K562 (cell line): Measurements from ENCODE around the gene BTBD2. TPM values are rescaled to one million over a fixed set of nuclear protein-coding genes. Genes with fewer than 3 reads are reported as not detected.

ENCODE experiments used
- ATAC-seq: fragments of 200-7000 bp; cut with Tn5 transposase; 3 replicates; pipeline ENCODE4 v1.9.1; 2020; ENCODE audit warnings: moderate library complexity
- BruUV-seq: library from RNA; stranded (reverse); fragments of 400-500 nt; replicated peaks from 2 replicates; lab custom pipeline; 2021; lab: Mats Ljungman, UMichigan
- CTCF ChIA-PET: fragments of 300-600 bp; formaldehyde crosslinking; extraction: SDS; loops from one replicate; lab custom pipeline; 2021; ENCODE audit warnings: low intra/inter-chr PET ratio; lab: Yijun Ruan, JAX
- POLR2A ChIA-PET: fragments of 300-600, 350-650 bp; sonication (Branson Sonifier 250); formaldehyde crosslinking; extraction: SDS; loops from one replicate; lab custom pipeline; 2021; ENCODE audit warnings: antibody characterized with exemption, inconsistent platforms; lab: Yijun Ruan, JAX
- DNase-seq, 4 experiments: peaks; one replicate each; pipeline versions ENCODE4 v3.0.0 to v3.0.0-alpha.2; 2011 to 2018; ENCODE audit warnings: low spot score in 3 of 4, mixed read lengths in 3 of 4; ENCODE audit errors: extremely low read depth in 1 of 4
- FAIRE-seq: peaks from 2 replicates; lab custom pipeline; 2011; peaks lifted over from hg19 to GRCh38; lab: Jason Lieb, UNC
- H2AFZ ChIP-seq: 2 replicates; pipeline ENCODE4 v1.6.0; 2011; ENCODE audit warnings: low read depth, low read length, control low read depth, inconsistent platforms
- H3K27ac ChIP-seq: fragments of 200-600 bp; 3 replicates; pipeline ENCODE4 v1.8.0; 2011; ENCODE audit warnings: low read depth, mild to moderate bottlenecking, control low read depth, inconsistent platforms, low read length, moderate library complexity, mixed read lengths; ENCODE audit errors: extremely low read depth
- H3K27me3 ChIP-seq, 2 experiments: fragments of 300-600 bp in 1 of 2; 2 replicates in 1 of 2; 3 replicates in 1 of 2; pipeline versions ENCODE4 v1.6.0 to v1.8.0; 2011; ENCODE audit warnings: inconsistent platforms in 2 of 2, low read length in 2 of 2, mild to moderate bottlenecking in 1 of 2, mixed read lengths in 1 of 2, moderate library complexity in 1 of 2; ENCODE audit not compliant: control insufficient read depth in 2 of 2, insufficient read depth in 2 of 2
- H3K36me3 ChIP-seq: fragments of 300-600 bp; 3 replicates; pipeline ENCODE4 v1.8.0; 2011; ENCODE audit warnings: mild to moderate bottlenecking, low read length, inconsistent platforms; ENCODE audit not compliant: control insufficient read depth, insufficient read depth
- H3K4me1 ChIP-seq, 2 experiments: fragments of 200-600 bp in 1 of 2; replicated peaks in 1 of 2; 2 replicates in 1 of 2; 3 replicates in 1 of 2; pipeline versions ENCODE4 v1.5.1 to v1.8.0; 2011; ENCODE audit warnings: inconsistent platforms in 2 of 2, low read length in 2 of 2, mild to moderate bottlenecking in 1 of 2, mixed read lengths in 1 of 2, moderate library complexity in 1 of 2; ENCODE audit not compliant: control insufficient read depth in 2 of 2, insufficient read depth in 2 of 2
- H3K4me2 ChIP-seq: 2 replicates; pipeline ENCODE4 v1.6.1; 2011; ENCODE audit warnings: low read length, control low read depth, inconsistent platforms, mixed read lengths; ENCODE audit not compliant: insufficient read depth
- H3K4me3 ChIP-seq: fragments of 200-600 bp; sonication (generic), shearing (Covaris generic); 2 replicates; pipeline ENCODE4 v1.5.1; 2016; ENCODE audit warnings: control low read depth, inconsistent platforms
- H3K79me2 ChIP-seq: fragments of 200-600 bp; 3 replicates; pipeline ENCODE4 v1.8.0; 2011; ENCODE audit warnings: low read length, inconsistent platforms; ENCODE audit not compliant: control insufficient read depth, insufficient read depth
- H3K9ac ChIP-seq, 2 experiments: 2 replicates each; pipeline versions ENCODE4 v1.6.0 to v1.6.1; 2011; ENCODE audit warnings: low read depth in 2 of 2, low read length in 2 of 2, control low read depth in 1 of 2, inconsistent platforms in 1 of 2, mild to moderate bottlenecking in 1 of 2, mixed read lengths in 1 of 2; ENCODE audit not compliant: insufficient read depth in 1 of 2
- H3K9me1 ChIP-seq: one replicate; pipeline ENCODE4 v1.6.0; 2011; ENCODE audit warnings: inconsistent platforms, mild to moderate bottlenecking, low read length, moderate library complexity; ENCODE audit not compliant: control insufficient read depth, insufficient read depth
- H3K9me3 ChIP-seq: replicated peaks from 2 replicates; pipeline ENCODE4 v1.5.1; 2011; ENCODE audit warnings: low read depth, low read length, inconsistent platforms; ENCODE audit not compliant: control insufficient read depth, insufficient read depth
- H4K20me1 ChIP-seq: replicated peaks from 2 replicates; pipeline ENCODE4 v1.6.1; 2011; ENCODE audit warnings: low read length, inconsistent platforms, mixed read lengths; ENCODE audit not compliant: control insufficient read depth, insufficient read depth
- ELF1 ChIP-seq: fragments of 200-800 bp; sonication (Bioruptor generic); IDR thresholded peaks from 2 replicates; pipeline ENCODE4 v1.6.1; 2016; ENCODE audit warnings: missing genetic modification characterization, missing compliant biosample characterization
- FOS ChIP-seq: IDR thresholded peaks from 3 replicates; pipeline ENCODE4 v1.6.1; 2011; ENCODE audit not compliant: insufficient read length; ENCODE audit errors: extremely low read depth
- FOXP1 ChIP-seq: sonication (generic); formaldehyde crosslinking; IDR thresholded peaks from 2 replicates; pipeline ENCODE4 v1.8.0; 2022; ENCODE audit warnings: mild to moderate bottlenecking, missing genetic modification reagents
- KAT8 ChIP-seq: fragments of 450-650 bp; IDR thresholded peaks from 2 replicates; pipeline ENCODE4 v1.6.1; 2016; ENCODE audit warnings: low read depth, mild to moderate bottlenecking
- KLF16 ChIP-seq: IDR thresholded peaks from 2 replicates; pipeline ENCODE4 v1.6.1; 2016; ENCODE audit warnings: antibody characterized with exemption
- MEIS2 ChIP-seq: fragments of 450-650 bp; IDR thresholded peaks from 2 replicates; pipeline ENCODE4 v1.6.1; 2014; ENCODE audit warnings: mild to moderate bottlenecking; ENCODE audit not compliant: partially characterized antibody
- MTA2 ChIP-seq: fragments of 450-650 bp; IDR thresholded peaks from 2 replicates; pipeline ENCODE4 v1.6.1; 2016; ENCODE audit warnings: low read depth
- MTF1 ChIP-seq: fragments of 250-450 bp; sonication (Bioruptor Pico); IDR thresholded peaks from 2 replicates; pipeline ENCODE4 v1.9.0; 2021; ENCODE audit warnings: moderate library complexity, mild to moderate bottlenecking, inconsistent platforms, borderline replicate concordance
- SAFB ChIP-seq: fragments of 200-400 bp; formaldehyde crosslinking; IDR thresholded peaks from 2 replicates; pipeline ENCODE4 v1.6.1; 2017; ENCODE audit warnings: low read depth, low read length, borderline replicate concordance
- SP2 ChIP-seq: IDR thresholded peaks from 2 replicates; pipeline ENCODE4 v1.6.1; 2011; ENCODE audit warnings: mild to moderate bottlenecking, low read depth, low read length, moderate library complexity; ENCODE audit not compliant: poor library complexity, severe bottlenecking; ENCODE audit errors: extremely low read depth
- SRSF3 ChIP-seq: fragments of 200-400 bp; formaldehyde crosslinking; IDR thresholded peaks from 2 replicates; pipeline ENCODE4 v1.6.1; 2016; ENCODE audit warnings: mild to moderate bottlenecking, low read length, moderate library complexity; ENCODE audit not compliant: insufficient read depth
- ZSCAN29 ChIP-seq: fragments of 450-650 bp; IDR thresholded peaks from 2 replicates; pipeline ENCODE4 v1.6.1; 2017
- WGBS: fragments of 100-300 bp; shearing (Covaris generic); methylation state at CpG from one replicate; pipeline ENCODE4 v1.1.6; 2016; ENCODE audit warnings: low coverage, mixed read lengths; ENCODE audit not compliant: insufficient coverage; ENCODE audit errors: missing lambda C conversion rate; 5-methylcytosine and 5-hydroxymethylcytosine counted together
- in situ Hi-C: fragments of 300-500 bp; cut with MboI; formaldehyde crosslinking; loops from 4 replicates; pipeline ENCODE4 v1.15.0; 2018; ENCODE audit warnings: inconsistent platforms, mixed read lengths
- intact Hi-C: fragments of 100-400 bp; cut with micrococcal nuclease; formaldehyde crosslinking; loops from 2 replicates; pipeline ENCODE4 v1.14.2; 2022
- polyA plus RNA-seq, 8 experiments: library from polyadenylated mRNA; depleted of rRNA in 4 of 8; stranded (reverse) in 5 of 8; unstranded in 3 of 8; fragments of >200 nt; fragmentation: Nextera tagmentation in 2 of 8; fragmentation: Illumina TruSeq in 1 of 8; extraction: Ambion mirVana in 2 of 8; extraction: Trizol in 1 of 8; gene quantifications; 2 replicates each; pipeline versions ENCODE4 v1.2.1 to v1.2.3, GENCODE V29; 2011 to 2014; ENCODE audit warnings: inconsistent platforms in 1 of 8, missing spikeins in 1 of 8
- total RNA-seq, 7 experiments: library from RNA; depleted of rRNA in 6 of 7; stranded (reverse); fragments of >200 nt in 6 of 7; fragmentation: Illumina TruSeq in 2 of 7; extraction: Trizol in 2 of 7; gene quantifications; 2 replicates each; pipeline versions ENCODE4 v1.2.1 to v1.2.3, GENCODE V29; 2011 to 2021; ENCODE audit warnings: low replicate concordance in 1 of 7
- TF ChIP-seq, protein P1 (sequence below): sonication (generic); formaldehyde crosslinking; IDR thresholded peaks from 2 replicates; pipeline ENCODE4 v1.8.0; 2022; ENCODE audit warnings: mild to moderate bottlenecking, missing genetic modification reagents
- TF ChIP-seq, protein P2 (sequence below), 3 experiments: fragments of 200-800 bp in 1 of 3; fragments of 250-450 bp in 1 of 3; fragments of 450-650 bp in 1 of 3; sonication (Bioruptor Pico) in 1 of 3; sonication (Bioruptor generic) in 1 of 3; formaldehyde crosslinking in 1 of 3; IDR thresholded peaks; 2 replicates each; pipeline versions ENCODE4 v1.6.1 to v1.8.0; 2016 to 2022; ENCODE audit warnings: mild to moderate bottlenecking in 2 of 3, missing genetic modification characterization in 2 of 3, missing compliant biosample characterization in 1 of 3, moderate library complexity in 1 of 3
- TF ChIP-seq, protein P3 (sequence below): fragments of 450-650 bp; IDR thresholded peaks from 2 replicates; pipeline ENCODE4 v1.6.1; 2018; ENCODE audit not compliant: partially characterized antibody

The BTBD2 gene
- total and polyA plus RNA-seq, 9 of the 15 experiments (the other 6 are each of a cell fraction or from before 2014, with no cell fraction given) = 0.10 to 15.6 (median 6.9) TPM

DNA sequence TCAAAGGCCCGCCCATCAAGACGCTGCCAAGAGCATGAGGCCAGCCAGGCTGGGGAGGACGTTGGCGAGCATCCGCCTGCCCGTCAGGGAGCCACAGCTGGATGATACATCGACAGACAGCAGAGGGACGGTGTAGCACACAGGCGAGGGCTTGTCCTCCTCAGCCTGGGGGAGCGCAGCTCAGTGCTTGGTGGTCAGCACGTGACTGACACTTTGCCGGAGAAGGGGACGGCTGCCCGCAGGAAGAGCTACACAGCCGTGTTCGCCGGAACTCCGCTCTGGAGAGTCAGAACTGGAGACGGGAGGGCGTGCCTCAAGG is 40.4 kb downstream of the BTBD2 start:
- CTCF ChIA-PET = no interaction called here
- POLR2A ChIA-PET = interaction anchor here (0.6 kb wide), 1 partner anchor 38 kb away, joined by 4 read pairs; no protein-coding TSS in a partner anchor
- ATAC-seq (no peak), FAIRE-seq (no peak), DNase-seq (no peak)
- BruUV-seq = no TSS peak
- H3K9me3 ChIP-seq = no peaks in the 10 kb centered on the region
- peaks cover 71% of the 10 kb centered on the region; the same call in 2 of the 3 replicates for H3K36me3 ChIP-seq
- H4K20me1 ChIP-seq = 0 out of 2 replicates have a peak, but pooled peaks cover 18% of the 10 kb centered on the region
- no peak overlapping the region for H3K4me3 ChIP-seq
- no peaks in the 10 kb centered on the region for H3K9me1 ChIP-seq
- no peaks in the 10 kb centered on the region for H3K27me3 ChIP-seq
- 100% methylated on average over 10 of the region's 20 CpGs for WGBS
- peaks cover 4 to 65% of the 10 kb centered on the region in 2 experiments; a peak in 4 of 5 replicates for H3K4me1 ChIP-seq
- peaks cover 56% of the 10 kb centered on the region for H3K79me2 ChIP-seq
- in situ Hi-C loops = no loop called here
- H3K4me2 ChIP-seq = no peak overlapping the region
- no peak overlapping the region for H2AFZ ChIP-seq
- no peak overlapping the region for H3K27ac ChIP-seq
- intact Hi-C loops = no loop called here
- H3K9ac ChIP-seq = peak overlapping the region in 1 of 2 experiments; percentile 66; a peak in 1 of 4 replicates
- TF ChIP-seq, protein P1, sequence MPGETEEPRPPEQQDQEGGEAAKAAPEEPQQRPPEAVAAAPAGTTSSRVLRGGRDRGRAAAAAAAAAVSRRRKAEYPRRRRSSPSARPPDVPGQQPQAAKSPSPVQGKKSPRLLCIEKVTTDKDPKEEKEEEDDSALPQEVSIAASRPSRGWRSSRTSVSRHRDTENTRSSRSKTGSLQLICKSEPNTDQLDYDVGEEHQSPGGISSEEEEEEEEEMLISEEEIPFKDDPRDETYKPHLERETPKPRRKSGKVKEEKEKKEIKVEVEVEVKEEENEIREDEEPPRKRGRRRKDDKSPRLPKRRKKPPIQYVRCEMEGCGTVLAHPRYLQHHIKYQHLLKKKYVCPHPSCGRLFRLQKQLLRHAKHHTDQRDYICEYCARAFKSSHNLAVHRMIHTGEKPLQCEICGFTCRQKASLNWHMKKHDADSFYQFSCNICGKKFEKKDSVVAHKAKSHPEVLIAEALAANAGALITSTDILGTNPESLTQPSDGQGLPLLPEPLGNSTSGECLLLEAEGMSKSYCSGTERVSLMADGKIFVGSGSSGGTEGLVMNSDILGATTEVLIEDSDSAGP (CRISPR knock-in tag) = no peak
- TF ChIP-seq SAFB (no peak), MTA2 (no peak), ZSCAN29 (no peak), KLF16 (no peak), KAT8 (no peak), MEIS2 (no peak), ELF1 (tag) (no peak), FOXP1 (CRISPR knock-in tag) (no peak), SP2 (no peak), SRSF3 (no peak), FOS (no peak), MTF1 (CRISPR knock-in tag) (no peak)
- TF ChIP-seq, protein P2, sequence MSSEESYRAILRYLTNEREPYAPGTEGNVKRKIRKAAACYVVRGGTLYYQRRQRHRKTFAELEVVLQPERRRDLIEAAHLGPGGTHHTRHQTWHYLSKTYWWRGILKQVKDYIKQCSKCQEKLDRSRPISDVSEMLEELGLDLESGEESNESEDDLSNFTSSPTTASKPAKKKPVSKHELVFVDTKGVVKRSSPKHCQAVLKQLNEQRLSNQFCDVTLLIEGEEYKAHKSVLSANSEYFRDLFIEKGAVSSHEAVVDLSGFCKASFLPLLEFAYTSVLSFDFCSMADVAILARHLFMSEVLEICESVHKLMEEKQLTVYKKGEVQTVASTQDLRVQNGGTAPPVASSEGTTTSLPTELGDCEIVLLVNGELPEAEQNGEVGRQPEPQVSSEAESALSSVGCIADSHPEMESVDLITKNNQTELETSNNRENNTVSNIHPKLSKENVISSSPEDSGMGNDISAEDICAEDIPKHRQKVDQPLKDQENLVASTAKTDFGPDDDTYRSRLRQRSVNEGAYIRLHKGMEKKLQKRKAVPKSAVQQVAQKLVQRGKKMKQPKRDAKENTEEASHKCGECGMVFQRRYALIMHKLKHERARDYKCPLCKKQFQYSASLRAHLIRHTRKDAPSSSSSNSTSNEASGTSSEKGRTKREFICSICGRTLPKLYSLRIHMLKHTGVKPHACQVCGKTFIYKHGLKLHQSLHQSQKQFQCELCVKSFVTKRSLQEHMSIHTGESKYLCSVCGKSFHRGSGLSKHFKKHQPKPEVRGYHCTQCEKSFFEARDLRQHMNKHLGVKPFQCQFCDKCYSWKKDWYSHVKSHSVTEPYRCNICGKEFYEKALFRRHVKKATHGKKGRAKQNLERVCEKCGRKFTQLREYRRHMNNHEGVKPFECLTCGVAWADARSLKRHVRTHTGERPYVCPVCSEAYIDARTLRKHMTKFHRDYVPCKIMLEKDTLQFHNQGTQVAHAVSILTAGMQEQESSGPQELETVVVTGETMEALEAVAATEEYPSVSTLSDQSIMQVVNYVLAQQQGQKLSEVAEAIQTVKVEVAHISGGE (CRISPR knock-in tag; IDR thresholded peaks at IDR 0.05) = no peak
- TF ChIP-seq, protein P3, sequence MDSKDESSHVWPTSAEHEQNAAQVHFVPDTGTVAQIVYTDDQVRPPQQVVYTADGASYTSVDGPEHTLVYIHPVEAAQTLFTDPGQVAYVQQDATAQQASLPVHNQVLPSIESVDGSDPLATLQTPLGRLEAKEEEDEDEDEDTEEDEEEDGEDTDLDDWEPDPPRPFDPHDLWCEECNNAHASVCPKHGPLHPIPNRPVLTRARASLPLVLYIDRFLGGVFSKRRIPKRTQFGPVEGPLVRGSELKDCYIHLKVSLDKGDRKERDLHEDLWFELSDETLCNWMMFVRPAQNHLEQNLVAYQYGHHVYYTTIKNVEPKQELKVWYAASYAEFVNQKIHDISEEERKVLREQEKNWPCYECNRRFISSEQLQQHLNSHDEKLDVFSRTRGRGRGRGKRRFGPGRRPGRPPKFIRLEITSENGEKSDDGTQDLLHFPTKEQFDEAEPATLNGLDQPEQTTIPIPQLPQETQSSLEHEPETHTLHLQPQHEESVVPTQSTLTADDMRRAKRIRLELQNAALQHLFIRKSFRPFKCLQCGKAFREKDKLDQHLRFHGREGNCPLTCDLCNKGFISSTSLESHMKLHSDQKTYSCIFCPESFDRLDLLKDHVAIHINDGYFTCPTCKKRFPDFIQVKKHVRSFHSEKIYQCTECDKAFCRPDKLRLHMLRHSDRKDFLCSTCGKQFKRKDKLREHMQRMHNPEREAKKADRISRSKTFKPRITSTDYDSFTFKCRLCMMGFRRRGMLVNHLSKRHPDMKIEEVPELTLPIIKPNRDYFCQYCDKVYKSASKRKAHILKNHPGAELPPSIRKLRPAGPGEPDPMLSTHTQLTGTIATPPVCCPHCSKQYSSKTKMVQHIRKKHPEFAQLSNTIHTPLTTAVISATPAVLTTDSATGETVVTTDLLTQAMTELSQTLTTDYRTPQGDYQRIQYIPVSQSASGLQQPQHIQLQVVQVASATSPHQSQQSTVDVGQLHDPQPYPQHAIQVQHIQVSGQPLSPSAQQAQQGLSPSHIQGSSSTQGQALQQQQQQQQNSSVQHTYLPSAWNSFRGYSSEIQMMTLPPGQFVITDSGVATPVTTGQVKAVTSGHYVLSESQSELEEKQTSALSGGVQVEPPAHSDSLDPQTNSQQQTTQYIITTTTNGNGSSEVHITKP = no peak
